NB4 (cell line): ENCODE data around the gene SEMA3A.

ENCODE experiments used
- CTCF ChIP-seq: IDR thresholded peaks from one replicate; pipeline ENCODE4 v1.5.1; 2012; ENCODE audit warnings: low read depth, low read length
- MAX ChIP-seq: IDR thresholded peaks from 2 replicates; pipeline ENCODE4 v1.6.1; 2011; ENCODE audit warnings: low read depth, low read length
- POLR2A ChIP-seq: IDR thresholded peaks from 2 replicates; pipeline ENCODE4 v1.6.1; 2011; ENCODE audit warnings: mild to moderate bottlenecking; ENCODE audit not compliant: insufficient read length; ENCODE audit errors: extremely low read depth

GRCh38 chr7:84092207-84092606 lies 102.4 kb downstream of the SEMA3A start:
- TF ChIP-seq POLR2A = no peak
- no peak for TF ChIP-seq MAX
- TF ChIP-seq CTCF = no peak
